ENCODE data around the gene KIAA0232.

Gene KIAA0232

DNA sequence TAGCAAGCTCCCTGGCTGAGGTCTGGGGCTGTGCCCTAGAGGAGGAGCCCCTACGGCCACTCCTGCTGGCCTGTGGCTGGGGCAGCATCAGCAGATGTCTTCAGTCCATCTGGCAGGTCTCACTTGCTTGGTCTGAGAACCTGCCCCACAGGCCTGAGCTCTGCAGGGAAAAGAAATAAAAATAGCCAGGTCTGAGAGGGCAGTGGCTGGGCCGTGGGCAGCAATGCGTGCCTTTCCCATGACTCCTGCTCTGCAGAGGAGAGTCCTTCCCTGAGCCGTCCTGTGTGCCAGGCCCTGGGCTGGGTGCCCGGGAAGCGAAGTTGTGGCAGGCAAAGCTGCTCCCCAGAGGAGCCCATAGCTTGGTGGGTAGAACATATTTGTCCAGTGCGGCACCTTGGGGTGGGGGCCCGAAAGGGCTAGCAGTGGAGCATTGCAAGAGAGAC is 11.3 kb upstream of the KIAA0232 start:
- H3K4me3 ChIP-seq (ENCODE audit: low read length): no peak overlapping the region
- TF ChIP-seq CTCF (conservative IDR thresholded peaks at IDR 0.05; ENCODE audit: low read length): no peak
- peak; percentile 85 for DNase-seq (ENCODE audit: low read depth)

- no peak for TF ChIP-seq CTCF (conservative IDR thresholded peaks at IDR 0.05; ENCODE audit: low read length)
- peak; percentile 72 for DNase-seq (ENCODE audit: low read depth)
- H3K4me3 ChIP-seq (ENCODE audit: low read length): no peak overlapping the region
Observed at GRCh38 chr4:6772223-6772928, 10.2 kb upstream of the KIAA0232 start.

DNA sequence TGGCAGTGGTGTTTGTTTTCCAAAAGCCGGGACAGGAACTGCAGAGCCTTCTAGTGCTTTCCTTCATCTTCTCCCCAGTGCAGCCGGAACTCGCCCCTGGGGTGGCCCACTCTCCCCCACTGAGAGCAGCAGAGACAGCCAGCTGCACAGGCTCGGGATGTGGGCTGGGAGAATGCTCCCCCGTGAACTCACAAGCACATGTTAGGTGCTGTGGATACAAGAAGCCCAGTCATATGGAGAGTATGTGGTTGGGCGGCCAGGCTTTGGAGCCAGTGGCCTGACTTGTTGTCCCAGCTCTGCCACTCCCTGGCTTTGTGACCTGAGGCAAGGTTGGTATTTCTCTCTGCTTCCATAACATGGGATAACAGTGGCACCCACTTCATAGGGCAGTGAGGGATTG is 9.4 kb upstream of the KIAA0232 start:
- no peak overlapping the region for H3K4me3 ChIP-seq (ENCODE audit: low read length)
- DNase-seq (ENCODE audit: low read depth): peak; percentile 37
- no peak for TF ChIP-seq CTCF (conservative IDR thresholded peaks at IDR 0.05; ENCODE audit: low read length)

- DNase-seq (ENCODE audit: low read depth): no peak
- H3K4me3 ChIP-seq (ENCODE audit: low read length): no peak overlapping the region
- TF ChIP-seq CTCF (conservative IDR thresholded peaks at IDR 0.05; ENCODE audit: low read length): no peak
Observed at GRCh38 chr4:6773616-6774540, 8.6 kb upstream of the KIAA0232 start.

DNA sequence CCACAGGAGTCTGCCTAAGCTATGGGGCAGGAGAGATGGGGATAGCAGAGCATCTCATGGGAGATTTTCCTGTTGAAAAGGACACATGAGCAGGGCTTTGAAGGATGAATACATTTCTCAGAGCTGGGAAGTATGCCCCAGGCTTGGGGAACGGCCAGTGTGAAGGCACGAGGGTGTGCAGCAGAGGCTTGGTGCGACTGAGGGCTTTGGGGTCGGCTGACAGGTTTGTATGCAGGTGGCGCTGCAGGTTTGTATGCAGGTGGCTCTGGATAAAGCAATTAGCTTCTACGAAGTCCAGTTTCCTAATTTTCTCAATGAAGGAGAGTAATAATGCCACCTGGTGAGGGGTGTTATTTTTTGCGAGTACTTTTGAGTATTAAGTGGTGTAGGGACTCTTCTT is 6.8 kb upstream of the KIAA0232 start:
- DNase-seq (ENCODE audit: low read depth): no peak
- H3K4me3 ChIP-seq (ENCODE audit: low read length): no peak overlapping the region
- no peak for TF ChIP-seq CTCF (conservative IDR thresholded peaks at IDR 0.05; ENCODE audit: low read length)

DNA sequence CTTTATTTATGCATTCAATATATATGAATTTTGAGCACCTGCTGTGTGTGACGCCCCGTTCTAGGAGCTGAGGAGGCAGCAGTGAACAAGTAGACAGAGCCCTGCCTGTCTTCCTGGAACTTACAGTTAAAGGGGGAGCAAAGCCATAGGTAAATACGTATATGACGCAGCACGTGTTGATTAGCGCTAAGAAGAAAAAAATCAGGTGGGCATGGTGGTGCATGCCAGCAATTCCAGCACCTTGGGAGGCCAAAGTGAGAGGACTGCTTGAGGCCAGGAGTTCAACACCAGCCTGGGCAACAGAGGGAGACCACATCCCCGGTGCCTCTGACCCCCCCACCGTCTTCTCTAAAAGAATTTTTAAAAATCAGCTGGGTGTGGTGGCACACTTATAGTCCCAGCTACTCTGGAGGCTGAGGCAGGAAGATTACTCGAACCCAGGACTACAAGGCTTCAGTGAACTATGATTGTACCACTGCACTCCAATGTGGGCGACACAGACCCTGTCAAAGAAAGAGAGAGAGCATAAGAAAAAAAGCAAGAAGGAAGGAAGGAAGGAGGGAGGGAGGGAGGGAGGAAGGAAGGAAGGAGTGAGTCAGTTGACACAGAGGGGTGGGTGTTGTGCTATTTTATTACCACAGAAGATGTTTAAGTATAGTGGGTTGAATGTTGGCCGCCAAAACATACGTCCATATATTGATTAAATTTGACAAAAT is 5.4 kb upstream of the KIAA0232 start:
- H3K4me3 ChIP-seq (ENCODE audit: low read length): no peak overlapping the region
- DNase-seq (ENCODE audit: low read depth): no peak
- no peak for TF ChIP-seq CTCF (conservative IDR thresholded peaks at IDR 0.05; ENCODE audit: low read length)

All from AG10803 (cell line).